H9 (cell line): ENCODE data around the gene HPCAL1. TPM values are rescaled to one million over a fixed set of nuclear protein-coding genes. Genes with fewer than 3 reads are reported as not detected.

ENCODE experiments used
- DNase-seq: peaks from one replicate; pipeline ENCODE4 v3.0.0-alpha.2; 2017
- H2AFZ ChIP-seq: one replicate; pipeline ENCODE4 v1.6.1; 2013; ENCODE audit warnings: mild to moderate bottlenecking, low read length, control low read depth, moderate library complexity
- H2AK5ac ChIP-seq: 2 replicates; pipeline ENCODE4 v1.6.1; 2013; ENCODE audit warnings: low read length, control low read depth, mixed read lengths; ENCODE audit not compliant: insufficient read length
- H2BK120ac ChIP-seq: one replicate; pipeline ENCODE4 v1.6.1; 2013; ENCODE audit warnings: low read depth, mild to moderate bottlenecking, low read length, control low read depth, inconsistent platforms; ENCODE audit not compliant: poor library complexity, severe bottlenecking
- H2BK12ac ChIP-seq: 2 replicates; pipeline ENCODE4 v1.6.1; 2013; ENCODE audit warnings: low read length, control low read depth, mixed read lengths, low read depth; ENCODE audit not compliant: insufficient read length
- H2BK15ac ChIP-seq: 2 replicates; pipeline ENCODE4 v1.6.1; 2013; ENCODE audit warnings: low read depth, low read length, control low read depth
- H2BK20ac ChIP-seq: one replicate; pipeline ENCODE4 v1.6.1; 2013; ENCODE audit warnings: low read depth, mild to moderate bottlenecking, low read length, control low read depth, inconsistent platforms; ENCODE audit not compliant: poor library complexity, severe bottlenecking
- H2BK5ac ChIP-seq: 2 replicates; pipeline ENCODE4 v1.6.1; 2013; ENCODE audit warnings: low read length, control low read depth, mixed read lengths; ENCODE audit not compliant: insufficient read length
- H3K14ac ChIP-seq: 2 replicates; pipeline ENCODE4 v1.6.1; 2013; ENCODE audit warnings: low read length, control low read depth; ENCODE audit not compliant: insufficient read depth
- H3K18ac ChIP-seq: 2 replicates; pipeline ENCODE4 v1.6.1; 2013; ENCODE audit warnings: low read depth, mild to moderate bottlenecking, mixed read lengths, low read length, control low read depth; ENCODE audit not compliant: insufficient read length
- H3K23ac ChIP-seq: 2 replicates; pipeline ENCODE4 v1.6.1; 2013; ENCODE audit warnings: low read length, control low read depth, mixed read lengths, low read depth; ENCODE audit not compliant: insufficient read length
- H3K23me2 ChIP-seq: 2 replicates; pipeline ENCODE4 v1.6.1; 2013; ENCODE audit warnings: low read depth, mild to moderate bottlenecking, mixed read lengths, low read length, control low read depth; ENCODE audit not compliant: insufficient read length, poor library complexity, severe bottlenecking
- H3K27ac ChIP-seq: 2 replicates; pipeline ENCODE4 v1.5.1; 2013; ENCODE audit warnings: low read length, control low read depth, mixed read lengths, low read depth; ENCODE audit not compliant: insufficient read length
- H3K27me3 ChIP-seq: 2 replicates; pipeline ENCODE4 v1.6.1; 2013; ENCODE audit warnings: low read length, control low read depth, inconsistent platforms; ENCODE audit not compliant: insufficient read depth
- H3K4ac ChIP-seq: 2 replicates; pipeline ENCODE4 v1.6.1; 2013; ENCODE audit warnings: low read depth, mild to moderate bottlenecking, control low read depth, inconsistent platforms, low read length, moderate library complexity
- H3K4me1 ChIP-seq: 2 replicates; pipeline ENCODE4 v1.6.1; 2013; ENCODE audit warnings: low read length, control low read depth, inconsistent platforms; ENCODE audit not compliant: insufficient read depth
- H3K4me2 ChIP-seq: 2 replicates; pipeline ENCODE4 v1.6.1; 2013; ENCODE audit warnings: low read length, control low read depth, mixed read lengths; ENCODE audit not compliant: insufficient read length, insufficient read depth
- H3K56ac ChIP-seq: 2 replicates; pipeline ENCODE4 v1.6.1; 2013; ENCODE audit warnings: low read depth, mild to moderate bottlenecking, mixed read lengths, low read length, control low read depth; ENCODE audit not compliant: insufficient read length
- H3K79me1 ChIP-seq: 2 replicates; pipeline ENCODE4 v1.6.1; 2013; ENCODE audit warnings: low read depth, mild to moderate bottlenecking, moderate library complexity, low read length, control low read depth, inconsistent platforms; ENCODE audit not compliant: insufficient read depth, poor library complexity, severe bottlenecking
- H3K79me2 ChIP-seq: 2 replicates; pipeline ENCODE4 v1.6.1; 2013; ENCODE audit warnings: low read length, control low read depth, inconsistent platforms; ENCODE audit not compliant: insufficient read depth
- H3K9ac ChIP-seq: 2 replicates; pipeline ENCODE4 v1.6.1; 2013; ENCODE audit warnings: low read length, control low read depth, mixed read lengths; ENCODE audit not compliant: insufficient read length; ENCODE audit errors: extremely low read depth
- H3K9me3 ChIP-seq: one replicate; pipeline ENCODE4 v1.6.1; 2013; ENCODE audit warnings: low read depth, low read length, inconsistent platforms; ENCODE audit not compliant: control insufficient read depth
- H3T11ph ChIP-seq: one replicate; pipeline ENCODE4 v1.6.1; 2013; ENCODE audit warnings: mild to moderate bottlenecking, low read length, control low read depth, inconsistent platforms
- H4K20me1 ChIP-seq: one replicate; pipeline ENCODE4 v1.6.1; 2013; ENCODE audit not compliant: control insufficient read depth, insufficient read length, insufficient read depth
- H4K5ac ChIP-seq: 2 replicates; pipeline ENCODE4 v1.6.1; 2013; ENCODE audit warnings: low read depth, mild to moderate bottlenecking, mixed read lengths, low read length, control low read depth; ENCODE audit not compliant: insufficient read length
- H4K8ac ChIP-seq: replicated peaks from 2 replicates; pipeline ENCODE4 v1.6.1; 2013; ENCODE audit warnings: low read length, control low read depth, mixed read lengths, low read depth; ENCODE audit not compliant: insufficient read length
- H4K91ac ChIP-seq: 2 replicates; pipeline ENCODE4 v1.6.1; 2013; ENCODE audit warnings: low read depth, mild to moderate bottlenecking, moderate library complexity, mixed read lengths, low read length, control low read depth; ENCODE audit not compliant: insufficient read length
- H3K27ac Mint-ChIP-seq, 3 experiments: 2 replicates in 2 of 3; 3 replicates in 1 of 3; pipeline ENCODE4 v1.8.0; 2020 to 2021; ENCODE audit warnings: mixed read lengths in 3 of 3, mild to moderate bottlenecking in 1 of 3, moderate library complexity in 1 of 3
- H3K27me3 Mint-ChIP-seq: 2 replicates; pipeline ENCODE4 v1.8.0; 2021; ENCODE audit warnings: low read depth, mild to moderate bottlenecking, moderate library complexity, mixed read lengths
- H3K36me3 Mint-ChIP-seq, 3 experiments: 2 replicates in 2 of 3; 3 replicates in 1 of 3; pipeline ENCODE4 v1.8.0; 2020 to 2021; ENCODE audit warnings: low read depth in 3 of 3, mixed read lengths in 3 of 3; ENCODE audit not compliant: insufficient read depth in 1 of 3
- H3K4me1 Mint-ChIP-seq, 2 experiments: 2 replicates each; pipeline ENCODE4 v1.8.0; 2020; ENCODE audit warnings: mixed read lengths in 2 of 2
- H3K4me3 Mint-ChIP-seq, 2 experiments: 2 replicates in 1 of 2; 3 replicates in 1 of 2; pipeline ENCODE4 v1.8.0; 2020 to 2021; ENCODE audit warnings: mild to moderate bottlenecking in 2 of 2, mixed read lengths in 2 of 2, moderate library complexity in 1 of 2
- H3K9me3 Mint-ChIP-seq, 2 experiments: 2 replicates in 1 of 2; 3 replicates in 1 of 2; pipeline ENCODE4 v1.8.0; 2020; ENCODE audit warnings: mild to moderate bottlenecking in 2 of 2, mixed read lengths in 2 of 2, moderate library complexity in 1 of 2
- WGBS: extraction: QIAGEN DNeasy Blood & Tissue Kit; methylation state at CpG from one replicate; pipeline ENCODE4 v1.1.7; 2013; ENCODE audit warnings: missing lambda C conversion rate, low lambda C conversion rate, mixed read lengths; ENCODE audit not compliant: insufficient read length; ENCODE audit errors: extremely low coverage; 5-methylcytosine and 5-hydroxymethylcytosine counted together
- total RNA-seq: library from RNA; stranded (reverse); gene quantifications from 2 replicates; pipeline ENCODE4 v1.2.1, GENCODE V29; 2021
- TF ChIP-seq, protein P1 (sequence below): fragments of 200-600 bp; sonication (generic); conservative IDR thresholded peaks from 3 replicates; pipeline ENCODE4 v1.8.0; 2021; ENCODE audit warnings: antibody characterized with exemption, mild to moderate bottlenecking

Gene HPCAL1
- total RNA-seq, 1 experiment from 2014 or later: 4.7 TPM

DNA sequence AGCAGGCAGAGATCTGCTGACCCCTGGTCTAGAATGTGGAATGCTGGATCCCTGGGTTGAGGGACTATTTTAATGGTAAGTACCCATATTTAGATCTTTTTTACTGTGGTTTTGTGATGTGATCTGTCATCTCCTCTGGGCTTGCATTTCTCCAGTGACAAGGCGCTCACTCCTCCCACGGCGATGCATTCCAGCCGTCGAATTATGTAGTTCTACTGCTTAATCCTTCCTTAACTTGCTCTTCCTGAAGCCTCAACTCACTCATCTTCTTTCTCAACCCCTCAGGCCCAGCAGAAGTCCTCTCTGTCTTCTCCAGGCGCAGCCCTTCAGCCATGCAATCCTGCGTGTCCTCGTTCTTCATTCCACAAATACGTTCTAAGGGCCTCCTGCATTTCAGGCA is 51.2 kb downstream of the HPCAL1 start:
- Histone ChIP-seq H3K14ac (no peak overlapping the region), H4K8ac (no peak overlapping the region), H3K23ac (no peak overlapping the region), H2AK5ac (no peak overlapping the region), H2BK20ac (no peak overlapping the region), H3K9ac (no peak overlapping the region), H2BK12ac (no peak overlapping the region), H4K5ac (no peak overlapping the region), H3K27me3 (no peaks in the 10 kb centered on the region), H2AFZ (no peak overlapping the region), H3K9me3 (no peaks in the 10 kb centered on the region), H3K4ac (no peak overlapping the region), H3K4me1 (no peaks in the 10 kb centered on the region), H2BK5ac (no peak overlapping the region), H3K18ac (no peak overlapping the region), H2BK120ac (no peak overlapping the region), H3K79me2 (0 out of 2 replicates have a peak, but pooled peaks cover 2% of the 10 kb centered on the region), H3K4me2 (no peak overlapping the region), H3K56ac (no peak overlapping the region), H2BK15ac (no peak overlapping the region), H3K27ac (no peak overlapping the region), H4K20me1 (no peaks in the 10 kb centered on the region), H3K23me2 (no peaks in the 10 kb centered on the region), H3K79me1 (no peaks in the 10 kb centered on the region), H3T11ph (no peak overlapping the region), H4K91ac (no peak overlapping the region)
- TF ChIP-seq, protein P1, sequence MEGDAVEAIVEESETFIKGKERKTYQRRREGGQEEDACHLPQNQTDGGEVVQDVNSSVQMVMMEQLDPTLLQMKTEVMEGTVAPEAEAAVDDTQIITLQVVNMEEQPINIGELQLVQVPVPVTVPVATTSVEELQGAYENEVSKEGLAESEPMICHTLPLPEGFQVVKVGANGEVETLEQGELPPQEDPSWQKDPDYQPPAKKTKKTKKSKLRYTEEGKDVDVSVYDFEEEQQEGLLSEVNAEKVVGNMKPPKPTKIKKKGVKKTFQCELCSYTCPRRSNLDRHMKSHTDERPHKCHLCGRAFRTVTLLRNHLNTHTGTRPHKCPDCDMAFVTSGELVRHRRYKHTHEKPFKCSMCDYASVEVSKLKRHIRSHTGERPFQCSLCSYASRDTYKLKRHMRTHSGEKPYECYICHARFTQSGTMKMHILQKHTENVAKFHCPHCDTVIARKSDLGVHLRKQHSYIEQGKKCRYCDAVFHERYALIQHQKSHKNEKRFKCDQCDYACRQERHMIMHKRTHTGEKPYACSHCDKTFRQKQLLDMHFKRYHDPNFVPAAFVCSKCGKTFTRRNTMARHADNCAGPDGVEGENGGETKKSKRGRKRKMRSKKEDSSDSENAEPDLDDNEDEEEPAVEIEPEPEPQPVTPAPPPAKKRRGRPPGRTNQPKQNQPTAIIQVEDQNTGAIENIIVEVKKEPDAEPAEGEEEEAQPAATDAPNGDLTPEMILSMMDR: no peak
- H3K9me3 Mint-ChIP-seq: no peaks in the 10 kb centered on the region
- peaks cover 5 to 17% of the 10 kb centered on the region in 2 experiments for H3K4me1 Mint-ChIP-seq
- no peak overlapping the region for H3K4me3 Mint-ChIP-seq
- no peak overlapping the region; a peak in 1 of 7 replicates for H3K27ac Mint-ChIP-seq
- no peak for DNase-seq
- no CpG with 5 or more reads among the region's 9 CpGs for WGBS
- H3K36me3 Mint-ChIP-seq: no peaks in the 10 kb centered on the region
- no peaks in the 10 kb centered on the region for H3K27me3 Mint-ChIP-seq
